Natural killer cell (primary cell): ENCODE results near the gene FGFRL1. TPM values are rescaled to one million over a fixed set of nuclear protein-coding genes. Genes with fewer than 3 reads are reported as not detected.

Experiments used
- ATAC-seq, 3 donors: fragments of 150-1000 bp in 2 of 3; fragments of 200-7000 bp in 1 of 3; cut with Tn5 transposase; 1 replicate in 1 of 3; 2 replicates in 2 of 3; pipeline ENCODE4 v1.10.0; 2021; ENCODE audit warnings: mild to moderate bottlenecking in 2 of 3, moderate library complexity in 2 of 3
- DNase-seq, 2 donors: peaks; one replicate each; pipeline versions ENCODE4 v3.0.0 to v3.0.0-alpha.2; 2013 to 2021; ENCODE audit warnings: mixed read lengths in 1 of 2
- H3K27ac ChIP-seq: one replicate; pipeline ENCODE4 v1.5.1; 2013; ENCODE audit warnings: mild to moderate bottlenecking, low read length
- H3K27me3 ChIP-seq: one replicate; pipeline ENCODE4 v1.6.1; 2013; ENCODE audit warnings: low read length; ENCODE audit not compliant: control insufficient read depth, insufficient read depth
- H3K36me3 ChIP-seq: one replicate; pipeline ENCODE4 v1.6.1; 2013; ENCODE audit warnings: low read length; ENCODE audit not compliant: control insufficient read depth, insufficient read depth
- H3K4me1 ChIP-seq: one replicate; pipeline ENCODE4 v1.6.1; 2013; ENCODE audit warnings: low read length; ENCODE audit not compliant: control insufficient read depth, insufficient read depth
- H3K4me3 ChIP-seq: one replicate; pipeline ENCODE4 v1.5.1; 2013; ENCODE audit warnings: low read length
- H3K9me3 ChIP-seq: one replicate; pipeline ENCODE4 v1.6.1; 2013; ENCODE audit warnings: low read length; ENCODE audit not compliant: control insufficient read depth, insufficient read depth
- H3K27ac Mint-ChIP-seq, 2 donors: one replicate each; pipeline ENCODE4 v1.8.0; 2022; ENCODE audit warnings: mild to moderate bottlenecking in 2 of 2, mixed read lengths in 2 of 2, moderate library complexity in 1 of 2
- H3K27me3 Mint-ChIP-seq, 2 donors: one replicate each; pipeline ENCODE4 v1.8.0; 2022; ENCODE audit warnings: low read depth in 2 of 2, mixed read lengths in 2 of 2
- H3K36me3 Mint-ChIP-seq: one replicate; pipeline ENCODE4 v1.8.0; 2022; ENCODE audit warnings: mixed read lengths
- H3K4me1 Mint-ChIP-seq, 2 donors: one replicate each; pipeline ENCODE4 v1.8.0; 2022; ENCODE audit warnings: mixed read lengths in 2 of 2
- H3K4me3 Mint-ChIP-seq: one replicate; pipeline ENCODE4 v1.8.0; 2022; ENCODE audit warnings: mild to moderate bottlenecking, moderate library complexity, mixed read lengths
- H3K9me3 Mint-ChIP-seq, 2 donors: one replicate each; pipeline ENCODE4 v1.8.0; 2022; ENCODE audit warnings: mixed read lengths in 2 of 2
- CTCF ChIP-seq: fragments of 200-600 bp; IDR thresholded peaks from one replicate; pipeline ENCODE4 v1.8.0; 2022; ENCODE audit warnings: antibody characterized with exemption
- WGBS: methylation state at CpG from one replicate; pipeline ENCODE4 v1.1.7; 2013; ENCODE audit warnings: missing lambda C conversion rate; ENCODE audit not compliant: insufficient coverage; 5-methylcytosine and 5-hydroxymethylcytosine counted together
- intact Hi-C: fragments of 100-400 bp; cut with micrococcal nuclease; formaldehyde crosslinking; loops from one replicate; pipeline ENCODE4 v1.14.2; 2022
- total RNA-seq, 4 donors: library from RNA; stranded (reverse); fragments of 120-200 nt in 1 of 4; gene quantifications; one replicate each; pipeline versions ENCODE4 v1.2.3 to v1.2.4, GENCODE V29; 2013 to 2022

Gene FGFRL1
- total RNA-seq, 3 donors from 2014 or later (not counting 1 experiment from before 2014, with no cell fraction given) = 28.0 to 39.8 (median 32.5) TPM

- no peaks in the 10 kb centered on the region for H3K27me3 ChIP-seq
- no peak overlapping the region for H3K4me3 Mint-ChIP-seq
- no peaks in the 10 kb centered on the region for H3K36me3 Mint-ChIP-seq
- H3K27ac ChIP-seq = no peak overlapping the region
- no peak overlapping the region for H3K27ac Mint-ChIP-seq
- peaks cover 5% of the 10 kb centered on the region for H3K36me3 ChIP-seq
- H3K4me1 ChIP-seq = peaks cover 30% of the 10 kb centered on the region
- intact Hi-C loops = no loop called here
- peaks cover 16 to 22% of the 10 kb centered on the region in 2 donors for H3K4me1 Mint-ChIP-seq
- H3K9me3 Mint-ChIP-seq = no peaks in the 10 kb centered on the region
- H3K27me3 Mint-ChIP-seq = no peaks in the 10 kb centered on the region
- DNase-seq (no peak), ATAC-seq (no peak)
- no peaks in the 10 kb centered on the region for H3K9me3 ChIP-seq
- H3K4me3 ChIP-seq = no peak overlapping the region
- TF ChIP-seq CTCF = no peak
- WGBS = 97% methylated on average over 69 of the region's 69 CpGs
Measured at GRCh38 chr4:988726-989721, 22.4 kb upstream of the FGFRL1 start.

- H3K9me3 Mint-ChIP-seq = no peaks in the 10 kb centered on the region
- Histone ChIP-seq H3K27ac (no peak overlapping the region), H3K27me3 (no peaks in the 10 kb centered on the region), H3K4me1 (peaks cover 26% of the 10 kb centered on the region), H3K4me3 (no peak overlapping the region), H3K36me3 (peaks cover 5% of the 10 kb centered on the region), H3K9me3 (no peaks in the 10 kb centered on the region)
- DNase-seq (no peak), ATAC-seq (no peak)
- intact Hi-C loops = no loop called here
- no peak overlapping the region for H3K4me3 Mint-ChIP-seq
- 97% methylated on average over 58 of the region's 58 CpGs for whole genome bisulfite sequencing
- no peak for TF ChIP-seq CTCF
- H3K36me3 Mint-ChIP-seq = no peaks in the 10 kb centered on the region
- no peak overlapping the region for H3K27ac Mint-ChIP-seq
- no peaks in the 10 kb centered on the region for H3K27me3 Mint-ChIP-seq
- peaks cover 16 to 22% of the 10 kb centered on the region in 2 donors for H3K4me1 Mint-ChIP-seq
Measured at GRCh38 chr4:989722-990471, 21.5 kb upstream of the FGFRL1 start.

- DNase-seq (no peak), ATAC-seq (no peak)
- no peaks in the 10 kb centered on the region for H3K36me3 Mint-ChIP-seq
- WGBS = 96% methylated on average over 26 of the region's 26 CpGs
- TF ChIP-seq CTCF = no peak
- H3K27me3 Mint-ChIP-seq = no peaks in the 10 kb centered on the region
- H3K4me1 Mint-ChIP-seq = peaks cover 8 to 13% of the 10 kb centered on the region in 2 donors
- intact Hi-C loops = no loop called here
- H3K9me3 ChIP-seq = no peaks in the 10 kb centered on the region
- peaks cover 18% of the 10 kb centered on the region for H3K4me1 ChIP-seq
- H3K27ac Mint-ChIP-seq = no peak overlapping the region
- H3K9me3 Mint-ChIP-seq = no peaks in the 10 kb centered on the region
- no peak overlapping the region for H3K4me3 ChIP-seq
- no peak overlapping the region for H3K27ac ChIP-seq
- H3K36me3 ChIP-seq = peaks cover 5% of the 10 kb centered on the region
- no peaks in the 10 kb centered on the region for H3K27me3 ChIP-seq
- no peak overlapping the region for H3K4me3 Mint-ChIP-seq
Measured at GRCh38 chr4:990746-991367, 20.6 kb upstream of the FGFRL1 start.
